Endothelial cell of umbilical vein (primary cell): ENCODE measurements around the gene AACS. TPM values are rescaled to one million over a fixed set of nuclear protein-coding genes. Genes with fewer than 3 reads are reported as not detected.

ENCODE experiments used
- BruUV-seq: library from RNA; stranded (reverse); fragments of 400-500 nt; replicated peaks from 2 replicates; lab custom pipeline; 2021; lab: Mats Ljungman, UMichigan
- CTCF ChIA-PET: fragments of 300-600, 350-600 bp; sonication (Branson Sonifier 250); formaldehyde crosslinking; loops from one replicate; lab custom pipeline; 2021; ENCODE audit warnings: antibody characterized with exemption, inconsistent platforms; lab: Charles Lee
- POLR2A ChIA-PET: fragments of 300-600, 350-600 bp; sonication (Branson Sonifier 250); formaldehyde crosslinking; loops from one replicate; lab custom pipeline; 2021; ENCODE audit warnings: antibody characterized with exemption, inconsistent platforms; lab: Charles Lee
- DNase-seq: peaks from one replicate; pipeline ENCODE4 v3.0.0-alpha.2; 2011; ENCODE audit warnings: low read depth, low spot score
- FAIRE-seq: peaks from 2 replicates; lab custom pipeline; 2011; peaks lifted over from hg19 to GRCh38; lab: Jason Lieb, UNC
- H2AFZ ChIP-seq: 2 replicates; pipeline ENCODE4 v1.6.0; 2012; ENCODE audit warnings: low read depth, low read length, control low read depth, inconsistent platforms
- H3K27ac ChIP-seq: 2 replicates; pipeline ENCODE4 v1.5.1; 2011; ENCODE audit warnings: low read depth, mild to moderate bottlenecking, control low read depth, low read length, moderate library complexity; ENCODE audit not compliant: insufficient read depth
- H3K27me3 ChIP-seq, 2 experiments: 2 replicates each; pipeline versions ENCODE4 v1.6.0 to v1.6.1; 2011; ENCODE audit warnings: low read length in 2 of 2, mixed read lengths in 1 of 2; ENCODE audit not compliant: control insufficient read depth in 2 of 2, insufficient read depth in 2 of 2
- H3K36me3 ChIP-seq, 2 experiments: 2 replicates in 1 of 2; 3 replicates in 1 of 2; pipeline ENCODE4 v1.5.1; 2011; ENCODE audit warnings: low read length in 2 of 2, mild to moderate bottlenecking in 1 of 2, moderate library complexity in 1 of 2; ENCODE audit not compliant: control insufficient read depth in 2 of 2, insufficient read depth in 2 of 2; ENCODE audit errors: extremely low read depth in 1 of 2
- H3K4me1 ChIP-seq: 3 replicates; pipeline ENCODE4 v1.5.1; 2011; ENCODE audit warnings: mild to moderate bottlenecking, low read length; ENCODE audit not compliant: control insufficient read depth, insufficient read depth; ENCODE audit errors: extremely low read depth
- H3K4me2 ChIP-seq: 2 replicates; pipeline ENCODE4 v1.6.1; 2011; ENCODE audit warnings: low read length, control low read depth, mixed read lengths; ENCODE audit not compliant: insufficient read depth
- H3K4me3 ChIP-seq, 3 experiments: fragments of 200-600 bp in 1 of 3; sonication (generic), shearing (Covaris generic) in 1 of 3; replicated peaks in 1 of 3; 2 replicates each; pipeline ENCODE4 v1.5.1; 2011 to 2016; ENCODE audit warnings: control low read depth in 3 of 3, low read length in 3 of 3, mild to moderate bottlenecking in 2 of 3, inconsistent platforms in 1 of 3, low read depth in 1 of 3, moderate library complexity in 1 of 3; ENCODE audit not compliant: insufficient read depth in 1 of 3
- H3K79me2 ChIP-seq: 2 replicates; pipeline ENCODE4 v1.6.0; 2012; ENCODE audit warnings: low read length, inconsistent platforms; ENCODE audit not compliant: control insufficient read depth, insufficient read depth
- H3K9ac ChIP-seq: replicated peaks from 2 replicates; pipeline ENCODE3; 2011; ENCODE audit warnings: low read length, control low read depth; ENCODE audit not compliant: insufficient read depth; ENCODE audit errors: extremely low read depth
- H3K9me1 ChIP-seq: replicated peaks from 3 replicates; pipeline ENCODE4 v1.6.0; 2011; ENCODE audit warnings: mild to moderate bottlenecking, low read length; ENCODE audit not compliant: control insufficient read depth, insufficient read depth; ENCODE audit errors: extremely low read depth
- H3K9me3 ChIP-seq: replicated peaks from 2 replicates; pipeline ENCODE4 v1.5.1; 2012; ENCODE audit warnings: low read length, inconsistent platforms; ENCODE audit not compliant: control insufficient read depth, insufficient read depth
- H4K20me1 ChIP-seq: replicated peaks from 2 replicates; pipeline ENCODE3; 2011; ENCODE audit warnings: mild to moderate bottlenecking, low read length; ENCODE audit not compliant: control insufficient read depth, insufficient read depth; ENCODE audit errors: extremely low read depth
- CTCF ChIP-seq, 2 donors: IDR thresholded peaks; 1 replicate in 1 of 2; 2 replicates in 1 of 2; pipeline ENCODE4 v1.5.1; 2011; ENCODE audit warnings: low read length in 2 of 2, mild to moderate bottlenecking in 2 of 2, moderate library complexity in 2 of 2, control low read depth in 1 of 2, inconsistent platforms in 1 of 2, low read depth in 1 of 2; ENCODE audit not compliant: insufficient read depth in 1 of 2; ENCODE audit errors: extremely low read depth in 1 of 2
- FOS ChIP-seq: IDR thresholded peaks from 2 replicates; pipeline ENCODE4 v1.6.1; 2011; ENCODE audit warnings: mild to moderate bottlenecking, low read length, moderate library complexity, borderline replicate concordance; ENCODE audit not compliant: insufficient read depth
- GATA2 ChIP-seq: IDR thresholded peaks from 2 replicates; pipeline ENCODE4 v1.7.0; 2011; ENCODE audit warnings: low read depth, mild to moderate bottlenecking, moderate library complexity, mixed read lengths, low read length; ENCODE audit not compliant: insufficient read length, insufficient read depth
- JUN ChIP-seq: IDR thresholded peaks from 2 replicates; pipeline ENCODE4 v1.6.1; 2011; ENCODE audit warnings: borderline replicate concordance, low read depth; ENCODE audit not compliant: insufficient read length, insufficient read depth
- MAX ChIP-seq: IDR thresholded peaks from 2 replicates; pipeline ENCODE4 v1.6.1; 2011; ENCODE audit not compliant: insufficient read depth, insufficient read length
- POLR2A ChIP-seq: IDR thresholded peaks from 2 replicates; pipeline ENCODE4 v1.6.1; 2012; ENCODE audit warnings: low read depth, mild to moderate bottlenecking, control low read depth, low read length
- POLR2AphosphoS5 ChIP-seq: IDR thresholded peaks from 2 replicates; pipeline ENCODE4 v1.6.1; 2012; ENCODE audit warnings: low read depth, mild to moderate bottlenecking, control low read depth, low read length, moderate library complexity; ENCODE audit not compliant: insufficient read depth
- dilution Hi-C: fragments of 300-500 bp; cut with MboI; formaldehyde crosslinking; loops from one replicate; pipeline ENCODE4 v1.15.0; 2019; ENCODE audit warnings: low sequenced_read_pairs; ENCODE audit not compliant: extremely low pct_ligation_motif_present
- intact Hi-C: fragments of 100-400 bp; cut with micrococcal nuclease; formaldehyde crosslinking; loops from one replicate; pipeline ENCODE4 v1.10.0; 2022
- polyA plus RNA-seq, 4 experiments: library from polyadenylated mRNA; depleted of rRNA in 3 of 4; stranded (reverse) in 3 of 4; unstranded in 1 of 4; fragments of >200 nt; gene quantifications; 2 replicates each; pipeline versions ENCODE4 v1.2.1 to v1.2.3, GENCODE V29; 2011 to 2012; ENCODE audit warnings: missing spikeins in 1 of 4
- total RNA-seq: library from RNA; stranded (reverse); gene quantifications from 2 replicates; pipeline ENCODE4 v1.2.3, GENCODE V29; 2021

AACS gene
- total and polyA plus RNA-seq, 2 donors (not counting 3 experiments of a cell fraction or from before 2014, with no cell fraction given), result 34.7 to 40.3 TPM

GRCh38 chr12:125171267-125171666 lies 106.0 kb downstream of the AACS start:
- intact Hi-C loops (no loop called here), dilution Hi-C loops (no loop called here)
- no peaks in the 10 kb centered on the region for H3K27me3 ChIP-seq
- no peak overlapping the region for H3K4me3 ChIP-seq
- H4K20me1 ChIP-seq, result no peaks in the 10 kb centered on the region
- DNase-seq (no peak), FAIRE-seq (no peak)
- H3K36me3 ChIP-seq, result no peaks in the 10 kb centered on the region
- H2AFZ ChIP-seq, result no peak overlapping the region
- no peak overlapping the region for H3K4me2 ChIP-seq
- no TSS peak for BruUV-seq
- H3K9me3 ChIP-seq, result no peaks in the 10 kb centered on the region
- ChIA-PET POLR2A (no interaction called here), CTCF (interaction anchor here (0.9 to 2.7 kb wide), 2 partner anchors 10 to 13 kb away, joined by 3 to 11 read pairs; no protein-coding TSS in a partner anchor)
- H3K9me1 ChIP-seq, result no peaks in the 10 kb centered on the region
- H3K9ac ChIP-seq, result no peak overlapping the region
- H3K27ac ChIP-seq, result no peak overlapping the region
- TF ChIP-seq POLR2A, result no peak
- no peak for TF ChIP-seq POLR2AphosphoS5
- TF ChIP-seq GATA2, result no peak
- TF ChIP-seq MAX, result no peak
- no peak for TF ChIP-seq CTCF (IDR thresholded peaks at IDR 0.05; ENCODE audit: extremely low read depth in 1 of 2, insufficient read depth in 1 of 2, low read depth in 1 of 2, low read length in 2 of 2)
- no peak for TF ChIP-seq JUN
- TF ChIP-seq FOS, result no peak
- no peaks in the 10 kb centered on the region for H3K79me2 ChIP-seq
- H3K4me1 ChIP-seq, result no peaks in the 10 kb centered on the region
